Measurements from ENCODE around the gene ZFYVE9. TPM values are rescaled to one million over a fixed set of nuclear protein-coding genes. Genes with fewer than 3 reads are reported as not detected.

Gene ZFYVE9
- total RNA-seq, 4 donors from 2014 or later = 22.8 to 37.0 (median 28.2) TPM

DNA sequence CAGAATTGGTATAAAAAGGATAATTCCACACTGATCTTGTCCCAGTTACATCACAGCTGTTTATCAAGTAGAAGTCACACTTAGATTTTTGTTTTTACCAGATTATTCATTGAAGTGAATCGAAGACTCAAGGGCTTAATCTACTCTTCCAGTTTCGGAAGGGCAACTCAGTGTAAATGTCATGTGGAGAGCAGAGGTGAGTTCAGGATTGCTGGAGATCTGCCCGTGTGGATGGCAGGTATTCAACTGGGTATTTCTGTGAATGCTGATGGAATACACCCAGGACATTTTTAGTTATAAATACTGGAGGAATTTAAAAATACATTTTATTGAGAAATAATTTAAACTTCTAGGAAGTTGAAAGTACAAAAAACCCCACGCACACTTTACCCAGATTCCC, 204.8 kb downstream of the ZFYVE9 start:
- in situ Hi-C loops (cut with MboI; ENCODE audit: low pct_ligation_motif_present in 1 of 4, low pct_unique_long_range_greater_than_20kb in 1 of 4, low sequenced_read_pairs in 3 of 4) = no loop called here
- Histone ChIP-seq H3K9me3 (no peaks in the 10 kb centered on the region), H3K36me3 (peaks cover 0 to 11% (median 0%) of the 10 kb centered on the region in 4 donors), H3K4me3 (no peak overlapping the region), H3K27ac (no peak overlapping the region), H3K4me1 (no peaks in the 10 kb centered on the region), H3K27me3 (no peaks in the 10 kb centered on the region)
- WGBS, 2 donors (ENCODE audit: low coverage in 1 of 2) = 81 to 95% methylated on average over 4 of the region's 4 CpGs
- no peak for DNase-seq
- intact Hi-C loops (cut with DNase I; ENCODE audit: low total_unique reads) = no loop called here
- TF ChIP-seq, protein P1, sequence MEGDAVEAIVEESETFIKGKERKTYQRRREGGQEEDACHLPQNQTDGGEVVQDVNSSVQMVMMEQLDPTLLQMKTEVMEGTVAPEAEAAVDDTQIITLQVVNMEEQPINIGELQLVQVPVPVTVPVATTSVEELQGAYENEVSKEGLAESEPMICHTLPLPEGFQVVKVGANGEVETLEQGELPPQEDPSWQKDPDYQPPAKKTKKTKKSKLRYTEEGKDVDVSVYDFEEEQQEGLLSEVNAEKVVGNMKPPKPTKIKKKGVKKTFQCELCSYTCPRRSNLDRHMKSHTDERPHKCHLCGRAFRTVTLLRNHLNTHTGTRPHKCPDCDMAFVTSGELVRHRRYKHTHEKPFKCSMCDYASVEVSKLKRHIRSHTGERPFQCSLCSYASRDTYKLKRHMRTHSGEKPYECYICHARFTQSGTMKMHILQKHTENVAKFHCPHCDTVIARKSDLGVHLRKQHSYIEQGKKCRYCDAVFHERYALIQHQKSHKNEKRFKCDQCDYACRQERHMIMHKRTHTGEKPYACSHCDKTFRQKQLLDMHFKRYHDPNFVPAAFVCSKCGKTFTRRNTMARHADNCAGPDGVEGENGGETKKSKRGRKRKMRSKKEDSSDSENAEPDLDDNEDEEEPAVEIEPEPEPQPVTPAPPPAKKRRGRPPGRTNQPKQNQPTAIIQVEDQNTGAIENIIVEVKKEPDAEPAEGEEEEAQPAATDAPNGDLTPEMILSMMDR (IDR thresholded peaks at IDR 0.05) = no peak
- TF ChIP-seq POLR2A (IDR thresholded peaks at IDR 0.05) (no peak), POLR2AphosphoS5 (IDR thresholded peaks at IDR 0.05) (no peak), EP300 (IDR thresholded peaks at IDR 0.05; ENCODE audit: low read depth) (no peak)

DNA sequence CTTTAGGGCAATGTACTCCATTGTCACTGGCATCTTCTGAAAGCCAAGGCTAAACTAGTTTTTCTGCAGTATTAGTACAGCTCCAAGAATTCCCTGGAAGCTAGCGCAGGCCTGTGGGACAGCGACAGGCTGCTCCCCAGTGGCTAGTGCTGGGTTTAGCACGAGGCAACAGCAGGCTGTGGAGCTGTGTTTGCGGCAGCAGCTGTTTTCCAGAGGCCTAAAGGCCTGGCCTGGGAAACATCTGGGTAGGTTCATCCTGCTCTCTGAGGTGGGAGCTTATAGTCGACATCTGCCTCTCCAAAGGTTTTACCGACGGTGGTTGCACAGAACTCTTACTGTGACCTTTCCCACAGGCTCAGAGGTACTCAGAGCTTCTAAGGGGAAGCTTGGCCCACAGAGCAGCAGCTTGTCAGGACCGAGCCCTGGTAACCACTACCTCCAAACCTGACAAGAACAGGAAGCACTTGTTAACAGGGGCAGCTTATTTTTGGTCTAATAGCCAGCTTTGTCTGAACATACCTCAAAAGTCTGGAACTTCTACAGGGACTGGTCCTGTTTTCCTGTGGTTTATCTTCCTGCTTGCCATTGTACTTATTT, 206.9 kb downstream of the ZFYVE9 start:
- Histone ChIP-seq H3K9me3 (no peaks in the 10 kb centered on the region), H3K27ac (no peak overlapping the region), H3K27me3 (no peaks in the 10 kb centered on the region), H3K36me3 (peaks cover 0 to 22% (median 4%) of the 10 kb centered on the region in 4 donors), H3K4me3 (no peak overlapping the region), H3K4me1 (no peaks in the 10 kb centered on the region)
- intact Hi-C loops (cut with DNase I; ENCODE audit: low total_unique reads) = no loop called here
- TF ChIP-seq, protein P1 (IDR thresholded peaks at IDR 0.05) = no peak
- TF ChIP-seq EP300 (IDR thresholded peaks at IDR 0.05; ENCODE audit: low read depth) (no peak), POLR2A (IDR thresholded peaks at IDR 0.05) (no peak), POLR2AphosphoS5 (IDR thresholded peaks at IDR 0.05) (no peak)
- 59% methylated on average over 8 of the region's 8 CpGs; no CpG with 5 or more reads in 1 of the 2 donors for WGBS, 2 donors (ENCODE audit: low coverage in 1 of 2)
- in situ Hi-C loops (cut with MboI; ENCODE audit: low pct_ligation_motif_present in 1 of 4, low pct_unique_long_range_greater_than_20kb in 1 of 4, low sequenced_read_pairs in 3 of 4) = no loop called here
- DNase-seq = no peak

DNA sequence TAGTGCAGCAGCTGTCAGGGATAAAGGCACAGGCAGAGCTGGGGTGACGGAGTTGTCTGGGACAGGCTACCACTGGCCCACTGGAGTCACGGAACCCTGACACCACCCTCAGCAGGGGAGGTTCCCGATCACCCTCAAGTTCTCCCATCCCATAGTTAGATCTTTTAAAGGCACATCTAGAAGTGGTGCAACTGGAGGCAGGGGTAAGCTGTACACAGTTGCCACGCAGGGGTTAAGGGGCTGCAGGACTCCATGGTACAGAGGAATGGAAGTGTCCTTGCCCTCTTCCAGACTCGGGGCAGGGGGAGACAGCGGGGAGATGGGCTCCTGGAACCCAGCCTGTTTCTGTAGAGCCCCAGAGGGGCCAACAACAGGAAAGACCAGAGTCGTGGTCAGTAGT, 210.8 kb downstream of the ZFYVE9 start:
- no peak for TF ChIP-seq POLR2A (IDR thresholded peaks at IDR 0.05)
- no peak for TF ChIP-seq POLR2AphosphoS5 (IDR thresholded peaks at IDR 0.05)
- TF ChIP-seq, protein P1 (IDR thresholded peaks at IDR 0.05) = no peak
- no peak for TF ChIP-seq EP300 (IDR thresholded peaks at IDR 0.05; ENCODE audit: low read depth)
- 87% methylated on average over 7 of the region's 7 CpGs; no CpG with 5 or more reads in 1 of the 2 donors for WGBS, 2 donors (ENCODE audit: low coverage in 1 of 2)
- H3K27me3 ChIP-seq = no peaks in the 10 kb centered on the region
- peaks cover 0 to 61% (median 24%) of the 10 kb centered on the region in 4 donors for H3K36me3 ChIP-seq
- H3K27ac ChIP-seq = no peak overlapping the region
- no peaks in the 10 kb centered on the region for H3K9me3 ChIP-seq
- no peaks in the 10 kb centered on the region for H3K4me1 ChIP-seq
- intact Hi-C loops (cut with DNase I; ENCODE audit: low total_unique reads) (no loop called here), in situ Hi-C loops (cut with MboI; ENCODE audit: low pct_ligation_motif_present in 1 of 4, low pct_unique_long_range_greater_than_20kb in 1 of 4, low sequenced_read_pairs in 3 of 4) (no loop called here)
- DNase-seq = no peak
- no peak overlapping the region for H3K4me3 ChIP-seq

DNA sequence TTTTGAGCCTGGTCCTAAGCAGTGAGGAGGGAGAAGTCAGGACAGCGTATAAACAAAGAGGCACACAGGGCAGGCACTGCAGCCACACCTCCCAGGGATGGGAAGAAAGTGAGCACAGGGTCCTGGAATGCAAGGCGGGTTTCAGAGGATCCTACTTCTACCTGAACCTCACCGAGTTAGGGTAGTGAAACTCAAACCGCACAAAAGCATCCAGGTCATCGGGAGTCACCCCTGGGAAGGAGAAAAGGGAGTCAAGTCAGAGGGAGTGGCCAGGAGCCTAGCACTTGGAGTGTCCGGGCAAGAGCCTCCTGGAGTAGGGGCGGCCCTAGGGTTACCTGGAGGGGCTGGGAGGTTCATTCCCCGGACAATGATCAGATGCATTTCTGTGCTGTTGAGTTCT, 213.5 kb downstream of the ZFYVE9 start:
- H3K27ac ChIP-seq = no peak overlapping the region
- no peak for DNase-seq
- no peaks in the 10 kb centered on the region for H3K4me1 ChIP-seq
- in situ Hi-C loops (cut with MboI; ENCODE audit: low pct_ligation_motif_present in 1 of 4, low pct_unique_long_range_greater_than_20kb in 1 of 4, low sequenced_read_pairs in 3 of 4) (no loop called here), intact Hi-C loops (cut with DNase I; ENCODE audit: low total_unique reads) (no loop called here)
- H3K4me3 ChIP-seq = no peak overlapping the region
- WGBS, 2 donors (ENCODE audit: low coverage in 1 of 2) = 93 to 96% methylated on average over 8 of the region's 8 CpGs
- no peaks in the 10 kb centered on the region for H3K9me3 ChIP-seq
- peaks cover 0 to 84% (median 43%) of the 10 kb centered on the region in 4 donors for H3K36me3 ChIP-seq
- H3K27me3 ChIP-seq = no peaks in the 10 kb centered on the region
- TF ChIP-seq POLR2AphosphoS5 (IDR thresholded peaks at IDR 0.05) (no peak), EP300 (IDR thresholded peaks at IDR 0.05; ENCODE audit: low read depth) (no peak), POLR2A (IDR thresholded peaks at IDR 0.05) (no peak)
- TF ChIP-seq, protein P1 (IDR thresholded peaks at IDR 0.05) = no peak

Measured in transverse colon (tissue), 4 donors.